Measurements from ENCODE around the gene OR51F2.

DNA sequence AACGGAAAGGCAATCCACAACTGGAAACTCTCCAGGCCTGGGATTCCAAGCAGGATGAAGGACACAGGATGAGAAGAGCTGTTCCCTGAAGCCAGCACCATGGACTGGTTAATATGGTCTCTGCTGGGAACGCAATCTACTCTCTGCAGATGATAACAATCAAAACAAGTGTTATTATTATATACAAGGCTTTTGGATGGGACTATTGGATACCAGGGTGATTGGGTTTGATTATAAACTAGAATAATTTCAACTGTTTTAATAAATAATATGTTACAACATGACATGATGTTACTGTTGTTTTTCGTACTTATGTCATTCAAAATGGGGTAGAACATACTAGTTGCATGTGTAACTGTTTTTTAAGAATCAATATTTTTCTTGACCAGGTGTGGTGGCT, 16.8 kb upstream of the OR51F2 start, which contains the start of gene OR52R1:
- TF ChIP-seq FOXA1 (IDR thresholded peaks at IDR 0.05) (no peak), HNF4A (conservative IDR thresholded peaks at IDR 0.05) (no peak), SP1 (IDR thresholded peaks at IDR 0.05) (no peak), ZBTB33 (IDR thresholded peaks at IDR 0.05) (no peak), REST (IDR thresholded peaks at IDR 0.05) (no peak), TAF1 (conservative IDR thresholded peaks at IDR 0.05) (no peak), RAD21 (IDR thresholded peaks at IDR 0.05) (no peak), ATF3 (IDR thresholded peaks at IDR 0.05) (no peak), YY1 (IDR thresholded peaks at IDR 0.05) (no peak), JUND (IDR thresholded peaks at IDR 0.05) (no peak), HNF4G (IDR thresholded peaks at IDR 0.05) (no peak)
- TF ChIP-seq, protein P1, sequence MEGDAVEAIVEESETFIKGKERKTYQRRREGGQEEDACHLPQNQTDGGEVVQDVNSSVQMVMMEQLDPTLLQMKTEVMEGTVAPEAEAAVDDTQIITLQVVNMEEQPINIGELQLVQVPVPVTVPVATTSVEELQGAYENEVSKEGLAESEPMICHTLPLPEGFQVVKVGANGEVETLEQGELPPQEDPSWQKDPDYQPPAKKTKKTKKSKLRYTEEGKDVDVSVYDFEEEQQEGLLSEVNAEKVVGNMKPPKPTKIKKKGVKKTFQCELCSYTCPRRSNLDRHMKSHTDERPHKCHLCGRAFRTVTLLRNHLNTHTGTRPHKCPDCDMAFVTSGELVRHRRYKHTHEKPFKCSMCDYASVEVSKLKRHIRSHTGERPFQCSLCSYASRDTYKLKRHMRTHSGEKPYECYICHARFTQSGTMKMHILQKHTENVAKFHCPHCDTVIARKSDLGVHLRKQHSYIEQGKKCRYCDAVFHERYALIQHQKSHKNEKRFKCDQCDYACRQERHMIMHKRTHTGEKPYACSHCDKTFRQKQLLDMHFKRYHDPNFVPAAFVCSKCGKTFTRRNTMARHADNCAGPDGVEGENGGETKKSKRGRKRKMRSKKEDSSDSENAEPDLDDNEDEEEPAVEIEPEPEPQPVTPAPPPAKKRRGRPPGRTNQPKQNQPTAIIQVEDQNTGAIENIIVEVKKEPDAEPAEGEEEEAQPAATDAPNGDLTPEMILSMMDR (IDR thresholded peaks at IDR 0.05; ENCODE audit: low read depth, low read length, missing input control): no peak
- TF ChIP-seq, protein P2, sequence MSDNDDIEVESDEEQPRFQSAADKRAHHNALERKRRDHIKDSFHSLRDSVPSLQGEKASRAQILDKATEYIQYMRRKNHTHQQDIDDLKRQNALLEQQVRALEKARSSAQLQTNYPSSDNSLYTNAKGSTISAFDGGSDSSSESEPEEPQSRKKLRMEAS (IDR thresholded peaks at IDR 0.05): no peak
